Testis (tissue), 3 donors: Measurements from ENCODE around the gene IKZF3. TPM values are rescaled to one million over a fixed set of nuclear protein-coding genes. Genes with fewer than 3 reads are reported as not detected.

ENCODE experiments used
- DNase-seq: peaks from one replicate; pipeline ENCODE4 v3.0.0-alpha.2; 2019
- H3K27ac ChIP-seq, 2 donors: fragments of 200-600 bp; sonication (generic); one replicate each; pipeline ENCODE4 v1.5.1; 2019
- H3K27me3 ChIP-seq: fragments of 200-600 bp; sonication (generic); one replicate; pipeline ENCODE4 v1.5.1; 2019
- H3K36me3 ChIP-seq: fragments of 200-600 bp; sonication (generic); one replicate; pipeline ENCODE4 v1.5.1; 2017; ENCODE audit warnings: low read depth; ENCODE audit errors: missing control alignments
- H3K4me1 ChIP-seq: fragments of 200-600 bp; sonication (generic); one replicate; pipeline ENCODE4 v1.5.1; 2019
- H3K4me3 ChIP-seq, 2 donors: fragments of 200-600 bp; sonication (generic); one replicate each; pipeline ENCODE4 v1.5.1; 2017 to 2019
- H3K9me3 ChIP-seq: fragments of 200-600 bp; sonication (generic); one replicate; pipeline ENCODE4 v1.5.1; 2017
- POLR2A ChIP-seq: fragments of 450-650 bp; IDR thresholded peaks from one replicate; pipeline ENCODE4 v1.6.1; 2017; ENCODE audit warnings: antibody characterized with exemption, mild to moderate bottlenecking, moderate library complexity
- WGBS, 2 donors: methylation state at CpG; one replicate each; pipeline ENCODE4 v1.1.5; 2018; 5-methylcytosine and 5-hydroxymethylcytosine counted together
- intact Hi-C: fragments of 100-400 bp; cut with DNase I; formaldehyde crosslinking; loops from one replicate; pipeline ENCODE4 v1.15.1; 2023; ENCODE audit warnings: low total_unique reads
- polyA plus RNA-seq: library from polyadenylated mRNA; stranded (reverse); fragments of 350-450 nt; fragmentation: Illumina TruSeq; extraction: RNeasy Lipid Tissue Mini Kit (QIAGEN cat#74804); gene quantifications from one replicate; pipeline ENCODE4 v1.2.3, GENCODE V29; 2014; ENCODE audit warnings: low read depth, low replicate concordance; ENCODE audit not compliant: insufficient read depth
- total RNA-seq, 2 donors: library from RNA; depleted of rRNA; stranded (reverse); fragments of >200 nt; gene quantifications; one replicate each; pipeline ENCODE4 v1.2.3, GENCODE V29; 2016
- TF ChIP-seq, protein P1 (sequence below), 3 experiments: fragments of 450-650 bp in 2 of 3; fragments of 200-600 bp in 1 of 3; sonication (generic) in 1 of 3; IDR thresholded peaks; one replicate each; pipeline ENCODE4 v1.5.1; 2016 to 2019; ENCODE audit warnings: antibody characterized with exemption in 3 of 3, mild to moderate bottlenecking in 2 of 3, moderate library complexity in 1 of 3

The IKZF3 gene
- total and polyA plus RNA-seq, 3 donors from 2014 or later, result 1.9 to 3.8 (median 3.4) TPM

GRCh38 chr17:39776252-39776651, 87.9 kb downstream of the IKZF3 start:
- intact Hi-C loops, result no loop called here
- H3K4me1 ChIP-seq, result no peaks in the 10 kb centered on the region
- TF ChIP-seq, protein P1, sequence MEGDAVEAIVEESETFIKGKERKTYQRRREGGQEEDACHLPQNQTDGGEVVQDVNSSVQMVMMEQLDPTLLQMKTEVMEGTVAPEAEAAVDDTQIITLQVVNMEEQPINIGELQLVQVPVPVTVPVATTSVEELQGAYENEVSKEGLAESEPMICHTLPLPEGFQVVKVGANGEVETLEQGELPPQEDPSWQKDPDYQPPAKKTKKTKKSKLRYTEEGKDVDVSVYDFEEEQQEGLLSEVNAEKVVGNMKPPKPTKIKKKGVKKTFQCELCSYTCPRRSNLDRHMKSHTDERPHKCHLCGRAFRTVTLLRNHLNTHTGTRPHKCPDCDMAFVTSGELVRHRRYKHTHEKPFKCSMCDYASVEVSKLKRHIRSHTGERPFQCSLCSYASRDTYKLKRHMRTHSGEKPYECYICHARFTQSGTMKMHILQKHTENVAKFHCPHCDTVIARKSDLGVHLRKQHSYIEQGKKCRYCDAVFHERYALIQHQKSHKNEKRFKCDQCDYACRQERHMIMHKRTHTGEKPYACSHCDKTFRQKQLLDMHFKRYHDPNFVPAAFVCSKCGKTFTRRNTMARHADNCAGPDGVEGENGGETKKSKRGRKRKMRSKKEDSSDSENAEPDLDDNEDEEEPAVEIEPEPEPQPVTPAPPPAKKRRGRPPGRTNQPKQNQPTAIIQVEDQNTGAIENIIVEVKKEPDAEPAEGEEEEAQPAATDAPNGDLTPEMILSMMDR (IDR thresholded peaks at IDR 0.05), result no peak
- no peak for TF ChIP-seq POLR2A
- H3K9me3 ChIP-seq, result no peaks in the 10 kb centered on the region
- H3K4me3 ChIP-seq, result no peak overlapping the region
- H3K27ac ChIP-seq, result no peak overlapping the region
- H3K36me3 ChIP-seq, result no peaks in the 10 kb centered on the region
- H3K27me3 ChIP-seq, result no peaks in the 10 kb centered on the region
- DNase-seq, result no peak

DNA sequence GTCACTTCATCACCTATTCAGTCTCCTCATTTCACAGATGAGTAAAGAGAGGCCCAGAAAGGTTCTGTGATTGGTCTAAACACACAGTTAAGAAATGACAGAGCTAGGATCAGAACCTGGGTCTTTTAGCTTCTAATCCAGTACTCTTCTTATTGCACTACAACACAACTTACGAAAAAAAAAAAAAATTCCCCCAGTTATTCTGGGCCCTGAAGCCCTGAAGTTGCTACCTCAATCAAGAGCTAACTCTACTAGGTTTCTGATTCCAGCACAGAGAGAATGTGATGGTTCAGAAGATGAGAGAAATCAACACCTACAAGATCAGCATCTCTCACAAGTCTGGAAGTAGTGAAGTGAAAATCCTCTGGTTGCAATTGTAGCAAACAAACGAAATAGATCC, 89.1 kb downstream of the IKZF3 start:
- TF ChIP-seq, protein P1 (IDR thresholded peaks at IDR 0.05), result no peak
- no peak for TF ChIP-seq POLR2A
- H3K4me1 ChIP-seq, result no peaks in the 10 kb centered on the region
- no peak overlapping the region for H3K27ac ChIP-seq
- DNase-seq, result no peak
- no peak overlapping the region for H3K4me3 ChIP-seq
- WGBS, 2 donors, result 93 to 97% methylated on average over 2 of the region's 2 CpGs
- no peaks in the 10 kb centered on the region for H3K9me3 ChIP-seq
- H3K36me3 ChIP-seq, result no peaks in the 10 kb centered on the region
- intact Hi-C loops, result no loop called here
- no peaks in the 10 kb centered on the region for H3K27me3 ChIP-seq

DNA sequence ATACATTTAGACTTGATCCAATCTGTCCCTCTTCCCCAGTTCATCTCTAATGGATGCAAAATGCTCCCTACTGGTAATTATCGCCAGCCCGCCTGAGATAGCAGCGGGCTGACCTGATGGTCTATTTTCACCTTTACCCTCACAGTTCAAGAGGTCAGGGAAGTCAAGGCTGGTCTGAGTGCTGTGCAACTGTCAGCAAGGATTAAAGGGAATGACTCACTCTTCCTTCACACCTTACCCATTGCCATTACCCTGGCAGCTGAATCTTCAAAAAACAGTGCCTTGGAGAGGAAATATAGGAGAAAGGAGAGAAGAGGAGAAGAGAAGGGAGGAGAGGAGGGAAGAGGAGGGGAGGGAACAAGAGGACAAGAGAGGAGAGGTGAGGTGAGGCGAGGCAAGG, 90.1 kb downstream of the IKZF3 start:
- no peaks in the 10 kb centered on the region for H3K9me3 ChIP-seq
- no peak overlapping the region for H3K4me3 ChIP-seq
- no peak for TF ChIP-seq POLR2A
- TF ChIP-seq, protein P1 (IDR thresholded peaks at IDR 0.05), result no peak
- H3K4me1 ChIP-seq, result no peaks in the 10 kb centered on the region
- H3K27me3 ChIP-seq, result no peaks in the 10 kb centered on the region
- no peaks in the 10 kb centered on the region for H3K36me3 ChIP-seq
- intact Hi-C loops, result no loop called here
- no peak overlapping the region for H3K27ac ChIP-seq
- no peak for DNase-seq
- 87 to 96% methylated on average over 4 of the region's 4 CpGs for WGBS, 2 donors

GRCh38 chr17:39772987-39773934, 90.9 kb downstream of the IKZF3 start:
- H3K4me3 ChIP-seq, result no peak overlapping the region
- no peaks in the 10 kb centered on the region for H3K27me3 ChIP-seq
- TF ChIP-seq POLR2A, result no peak
- TF ChIP-seq, protein P1 (IDR thresholded peaks at IDR 0.05), result no peak
- no peaks in the 10 kb centered on the region for H3K4me1 ChIP-seq
- no peaks in the 10 kb centered on the region for H3K36me3 ChIP-seq
- 90 to 92% methylated on average over 7 of the region's 7 CpGs for WGBS, 2 donors
- no peak overlapping the region for H3K27ac ChIP-seq
- no peak for DNase-seq
- no peaks in the 10 kb centered on the region for H3K9me3 ChIP-seq
- intact Hi-C loops, result no loop called here

- Histone ChIP-seq H3K4me1 (no peaks in the 10 kb centered on the region), H3K4me3 (no peak overlapping the region), H3K9me3 (no peaks in the 10 kb centered on the region), H3K27ac (no peak overlapping the region), H3K27me3 (no peaks in the 10 kb centered on the region), H3K36me3 (no peaks in the 10 kb centered on the region)
- intact Hi-C loops, result no loop called here
- TF ChIP-seq, protein P1 (IDR thresholded peaks at IDR 0.05), result no peak
- TF ChIP-seq POLR2A, result no peak
- no peak for DNase-seq
Measured at GRCh38 chr17:39772415-39772814, 91.7 kb downstream of the IKZF3 start.
